HepG2 (cell line): ENCODE data around the gene COG1. TPM values are rescaled to one million over a fixed set of nuclear protein-coding genes. Genes with fewer than 3 reads are reported as not detected.

Experiments
- ARID4A ChIP-seq: sonication (generic); formaldehyde crosslinking; IDR thresholded peaks from 2 replicates; pipeline ENCODE4 v1.5.0; 2020; ENCODE audit warnings: mild to moderate bottlenecking, missing genetic modification reagents, borderline replicate concordance
- ARNT2 ChIP-seq: sonication (generic); formaldehyde crosslinking; IDR thresholded peaks from 2 replicates; pipeline ENCODE4 v1.8.0; 2022; ENCODE audit warnings: mild to moderate bottlenecking, low read depth, missing genetic modification reagents, moderate library complexity
- MATR3 ChIP-seq: sonication (generic); formaldehyde crosslinking; IDR thresholded peaks from 2 replicates; pipeline ENCODE4 v1.4.0; 2020; ENCODE audit warnings: missing genetic modification reagents
- MZF1 ChIP-seq: sonication (generic); formaldehyde crosslinking; IDR thresholded peaks from 2 replicates; pipeline ENCODE4 v1.8.1; 2023; ENCODE audit warnings: mild to moderate bottlenecking, missing genetic modification reagents, borderline replicate concordance
- NBN ChIP-seq: fragments of 450-650 bp; conservative IDR thresholded peaks from 2 replicates; pipeline ENCODE4 v1.6.1; 2017
- NFYB ChIP-seq: sonication (generic); formaldehyde crosslinking; IDR thresholded peaks from 2 replicates; pipeline ENCODE4 v1.4.0; 2020; ENCODE audit warnings: missing genetic modification reagents
- REPIN1 ChIP-seq: sonication (generic); formaldehyde crosslinking; IDR thresholded peaks from 2 replicates; pipeline ENCODE4 v1.8.0; 2022; ENCODE audit warnings: missing genetic modification reagents, low read depth, mild to moderate bottlenecking, borderline replicate concordance
- SMAD3 ChIP-seq: sonication (generic); formaldehyde crosslinking; IDR thresholded peaks from 2 replicates; pipeline ENCODE4 v1.4.0; 2020; ENCODE audit warnings: missing genetic modification reagents
- SNRNP70 ChIP-seq: fragments of 200-400 bp; formaldehyde crosslinking; IDR thresholded peaks from 2 replicates; pipeline ENCODE4 v1.6.1; 2017; ENCODE audit warnings: mild to moderate bottlenecking, low read depth, low read length, moderate library complexity
- STAT5B ChIP-seq: sonication (generic); formaldehyde crosslinking; IDR thresholded peaks from 2 replicates; pipeline ENCODE4 v1.4.0; 2020; ENCODE audit warnings: missing genetic modification reagents
- THAP9 ChIP-seq: sonication (generic); formaldehyde crosslinking; IDR thresholded peaks from 2 replicates; pipeline ENCODE4; 2020; ENCODE audit warnings: missing genetic modification reagents, mild to moderate bottlenecking, borderline replicate concordance
- ZBTB2 ChIP-seq: sonication (generic); formaldehyde crosslinking; IDR thresholded peaks from 2 replicates; pipeline ENCODE4 v1.8.0; 2022; ENCODE audit warnings: low read depth, missing genetic modification reagents
- ZBTB20 ChIP-seq: sonication (generic); formaldehyde crosslinking; IDR thresholded peaks from 2 replicates; pipeline ENCODE4 v1.8.1; 2023; ENCODE audit warnings: missing genetic modification reagents, low read depth, mild to moderate bottlenecking, borderline replicate concordance
- ZFAT ChIP-seq: sonication (generic); formaldehyde crosslinking; conservative IDR thresholded peaks from 2 replicates; pipeline ENCODE4 v1.8.1; 2023; ENCODE audit warnings: missing genetic modification reagents, inconsistent platforms
- ZNF10 ChIP-seq: sonication (generic); formaldehyde crosslinking; IDR thresholded peaks from 2 replicates; pipeline ENCODE4 v1.4.0; 2020; ENCODE audit warnings: mild to moderate bottlenecking, low read depth, missing genetic modification reagents, borderline replicate concordance
- ZNF431 ChIP-seq: sonication (generic); formaldehyde crosslinking; IDR thresholded peaks from 2 replicates; pipeline ENCODE4 v1.9.0; 2022; ENCODE audit warnings: missing genetic modification reagents, low read depth, mild to moderate bottlenecking, borderline replicate concordance
- ZNF546 ChIP-seq: sonication (generic); formaldehyde crosslinking; conservative IDR thresholded peaks from 2 replicates; pipeline ENCODE4 v1.8.1; 2023; ENCODE audit warnings: mild to moderate bottlenecking, missing genetic modification reagents
- ZNF557 ChIP-seq: sonication (generic); formaldehyde crosslinking; IDR thresholded peaks from 2 replicates; pipeline ENCODE4 v1.4.0; 2020; ENCODE audit warnings: missing genetic modification reagents
- ZNF570 ChIP-seq: sonication (generic); formaldehyde crosslinking; IDR thresholded peaks from 2 replicates; pipeline ENCODE4 v1.4.0; 2020; ENCODE audit warnings: mild to moderate bottlenecking, missing genetic modification reagents, borderline replicate concordance
- ZNF670 ChIP-seq: sonication (generic); formaldehyde crosslinking; IDR thresholded peaks from 2 replicates; pipeline ENCODE4 v1.8.0; 2022; ENCODE audit warnings: mild to moderate bottlenecking, missing genetic modification reagents, borderline replicate concordance
- ZNF75D ChIP-seq: sonication (generic); formaldehyde crosslinking; IDR thresholded peaks from 2 replicates; pipeline ENCODE4 v1.8.1; 2023; ENCODE audit warnings: missing genetic modification reagents, mild to moderate bottlenecking, borderline replicate concordance
- polyA plus RNA-seq, 8 experiments: library from polyadenylated mRNA; depleted of rRNA in 3 of 8; stranded (reverse) in 7 of 8; unstranded in 1 of 8; fragments of >200 nt; fragmentation: Illumina TruSeq in 4 of 8; extraction: Trizol in 4 of 8; gene quantifications; 2 replicates each; pipeline versions ENCODE4 v1.2.1 to v1.2.3, GENCODE V29; 2011 to 2016; ENCODE audit warnings: low read depth in 4 of 8, missing spikeins in 1 of 8, mixed read lengths in 1 of 8; ENCODE audit not compliant: insufficient read depth in 1 of 8
- total RNA-seq, 5 experiments: library from RNA; depleted of rRNA; stranded (reverse); fragments of >200 nt; fragmentation: Illumina TruSeq; extraction: Trizol; gene quantifications; 2 replicates each; pipeline ENCODE4 v1.2.3, GENCODE V29; 2016; ENCODE audit warnings: low read depth in 1 of 5

COG1 gene
- total and polyA plus RNA-seq, 2 of the 13 experiments (the other 11 are each of a cell fraction or from before 2014, with no cell fraction given) = 36.6 to 39.7 TPM

GRCh38 chr17:73201215-73202069 lies 8.6 kb downstream of the COG1 start (continued):
- TF ChIP-seq THAP9 (CRISPR knock-in tag) (peak; percentile 97), ZNF557 (CRISPR knock-in tag) (0 out of 2 replicates have a peak, but pooled peaks have one; percentile 45), MATR3 (CRISPR knock-in tag) (no peak), ZNF670 (CRISPR knock-in tag) (peak; percentile 70; the same call in 1 of the 2 replicates), MZF1 (CRISPR knock-in tag) (peak; percentile 86; the same call in 1 of the 2 replicates), REPIN1 (peak; percentile 67; the same call in 1 of the 2 replicates), SMAD3 (CRISPR knock-in tag) (peak; percentile 75), ZNF10 (CRISPR knock-in tag) (no peak), ARID4A (CRISPR knock-in tag) (peak; percentile 95), ZBTB2 (CRISPR knock-in tag) (no peak), ZNF570 (CRISPR knock-in tag) (no peak), STAT5B (no peak), ARNT2 (CRISPR knock-in tag) (peak; percentile 63; the same call in 1 of the 2 replicates), ZNF75D (CRISPR knock-in tag) (no peak), ZNF546 (CRISPR knock-in tag) (no peak), SNRNP70 (no peak), NFYB (CRISPR knock-in tag) (no peak; the same call in 1 of the 2 replicates), ZNF431 (CRISPR knock-in tag) (peak; percentile 94), ZFAT (CRISPR knock-in tag) (no peak), NBN (no peak), ZBTB20 (CRISPR knock-in tag) (peak; percentile 92)
